BLaER1 (cell line): Measurements from ENCODE around the gene LINC01488.
A peak's percentile ranks its signal among the peaks of the same experiment; 100 is the strongest.

Source experiments
- H3K27ac ChIP-seq: shearing (Covaris generic); formaldehyde crosslinking; 2 replicates; pipeline ENCODE4 v1.8.1; 2022
- H3K27me3 ChIP-seq: shearing (Covaris generic); formaldehyde crosslinking; 2 replicates; pipeline ENCODE4 v1.8.1; 2022
- H3K36me3 ChIP-seq: shearing (Covaris generic); formaldehyde crosslinking; 2 replicates; pipeline ENCODE4 v1.8.1; 2022
- H3K4me1 ChIP-seq: shearing (Covaris generic); formaldehyde crosslinking; 2 replicates; pipeline ENCODE4 v1.8.1; 2022
- H3K4me2 ChIP-seq: shearing (Covaris generic); formaldehyde crosslinking; 2 replicates; pipeline ENCODE4 v1.8.1; 2022
- H3K4me3 ChIP-seq: shearing (Covaris generic); formaldehyde crosslinking; 2 replicates; pipeline ENCODE4 v1.8.1; 2022
- H3K9ac ChIP-seq: shearing (Covaris generic); formaldehyde crosslinking; 2 replicates; pipeline ENCODE4 v1.8.1; 2022
- H3K9me3 ChIP-seq: shearing (Covaris generic); formaldehyde crosslinking; 2 replicates; pipeline ENCODE4 v1.8.1; 2022
- H4K20me1 ChIP-seq: shearing (Covaris generic); formaldehyde crosslinking; 2 replicates; pipeline ENCODE4 v1.8.1; 2022
- Cebpa-rat ChIP-seq: shearing (Covaris generic); IDR thresholded peaks from 2 replicates; pipeline ENCODE4 v1.8.1; 2022

LINC01488 gene

GRCh38 chr11:69537855-69538640, 56.6 kb downstream of the LINC01488 start:
- Histone ChIP-seq H3K9ac (no peak overlapping the region), H3K36me3 (no peaks in the 10 kb centered on the region), H3K27me3 (no peaks in the 10 kb centered on the region), H4K20me1 (no peaks in the 10 kb centered on the region), H3K9me3 (no peaks in the 10 kb centered on the region), H3K4me2 (peak overlapping the region; percentile 93), H3K4me3 (no peak overlapping the region), H3K4me1 (peaks cover 61% of the 10 kb centered on the region), H3K27ac (peak overlapping the region; percentile 39)
- no peak for TF ChIP-seq Cebpa-rat

GRCh38 chr11:69538854-69539253, 57.4 kb downstream of the LINC01488 start:
- H3K27me3 ChIP-seq = no peaks in the 10 kb centered on the region
- TF ChIP-seq Cebpa-rat = no peak
- no peaks in the 10 kb centered on the region for H3K9me3 ChIP-seq
- H3K36me3 ChIP-seq = no peaks in the 10 kb centered on the region
- peak overlapping the region; percentile 78 for H3K27ac ChIP-seq
- peak overlapping the region; percentile 93 for H3K4me2 ChIP-seq
- peaks cover 53% of the 10 kb centered on the region for H3K4me1 ChIP-seq
- 0 out of 2 replicates have a peak overlapping the region, but pooled peaks have one; percentile 48 for H3K9ac ChIP-seq
- no peak overlapping the region; the same call in 1 of the 2 replicates for H3K4me3 ChIP-seq
- H4K20me1 ChIP-seq = no peaks in the 10 kb centered on the region

DNA sequence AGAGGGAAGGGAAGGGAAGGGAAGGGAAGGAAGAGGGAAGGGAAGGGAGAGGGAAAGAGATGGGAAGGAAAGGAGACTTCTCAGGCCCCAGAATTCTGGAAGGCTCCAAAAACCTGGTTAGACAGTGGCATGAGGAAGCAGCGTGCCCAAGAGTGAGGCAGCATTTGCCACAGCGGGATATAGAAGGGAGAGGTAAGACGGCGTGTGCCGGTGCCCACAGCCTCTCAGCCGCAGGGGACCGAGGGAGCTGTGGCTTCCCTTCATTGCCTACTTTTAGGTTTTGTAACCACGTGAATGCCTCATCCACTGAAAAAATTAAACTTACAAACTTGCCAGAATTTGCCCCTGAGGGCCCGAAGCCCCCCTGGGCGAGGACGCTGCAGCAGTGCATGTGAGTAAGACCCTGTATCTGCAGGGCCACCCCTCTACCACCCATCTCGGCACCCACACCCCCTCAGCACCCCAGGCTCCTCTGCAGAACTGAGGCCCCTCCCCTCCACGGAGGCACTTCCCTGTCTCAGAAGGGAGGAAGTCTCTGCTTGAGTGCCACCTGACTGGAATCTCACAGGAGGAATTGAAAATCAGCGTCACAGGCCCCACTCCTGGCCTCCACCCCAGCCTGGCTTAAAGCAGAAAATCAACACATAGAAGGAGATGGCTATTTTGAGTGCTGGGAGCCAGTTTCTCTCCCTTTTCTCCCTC, 58.1 kb downstream of the LINC01488 start:
- H3K9ac ChIP-seq = peak overlapping the region; percentile 48
- H3K4me2 ChIP-seq = peak overlapping the region; percentile 93

GRCh38 chr11:69540118-69541000, 58.9 kb downstream of the LINC01488 start:
- no peak for TF ChIP-seq Cebpa-rat
- Histone ChIP-seq H3K4me3 (0 out of 2 replicates have a peak overlapping the region, but pooled peaks have one; percentile 22), H3K4me2 (peak overlapping the region; percentile 93), H3K27ac (peak overlapping the region; percentile 78), H3K4me1 (peaks cover 48% of the 10 kb centered on the region), H3K9me3 (no peaks in the 10 kb centered on the region), H3K36me3 (no peaks in the 10 kb centered on the region), H3K9ac (peak overlapping the region; percentile 48), H3K27me3 (no peaks in the 10 kb centered on the region), H4K20me1 (no peaks in the 10 kb centered on the region)

More for the DNA sequence above, 58.1 kb downstream of the LINC01488 start:
- Histone ChIP-seq H3K36me3 (no peaks in the 10 kb centered on the region), H3K9me3 (no peaks in the 10 kb centered on the region), H3K4me3 (0 out of 2 replicates have a peak overlapping the region, but pooled peaks have one; percentile 22), H3K27me3 (no peaks in the 10 kb centered on the region), H4K20me1 (no peaks in the 10 kb centered on the region), H3K4me1 (peaks cover 48% of the 10 kb centered on the region), H3K27ac (peak overlapping the region; percentile 78)
- no peak for TF ChIP-seq Cebpa-rat

- no peaks in the 10 kb centered on the region for H3K9me3 ChIP-seq
- H3K4me1 ChIP-seq = peaks cover 48% of the 10 kb centered on the region
- H3K4me2 ChIP-seq = peak overlapping the region; percentile 93
- H3K4me3 ChIP-seq = no peak overlapping the region
- H3K27me3 ChIP-seq = no peaks in the 10 kb centered on the region
- no peak overlapping the region for H3K27ac ChIP-seq
- TF ChIP-seq Cebpa-rat = no peak
- no peaks in the 10 kb centered on the region for H4K20me1 ChIP-seq
- no peaks in the 10 kb centered on the region for H3K36me3 ChIP-seq
- no peak overlapping the region for H3K9ac ChIP-seq
Measured at GRCh38 chr11:69541001-69541285, 59.5 kb downstream of the LINC01488 start.

- peaks cover 48% of the 10 kb centered on the region for H3K4me1 ChIP-seq
- TF ChIP-seq Cebpa-rat = no peak
- H4K20me1 ChIP-seq = no peaks in the 10 kb centered on the region
- H3K4me3 ChIP-seq = no peak overlapping the region
- H3K4me2 ChIP-seq = peak overlapping the region; percentile 93; the same call in 1 of the 2 replicates
- H3K27ac ChIP-seq = no peak overlapping the region
- no peaks in the 10 kb centered on the region for H3K9me3 ChIP-seq
- H3K9ac ChIP-seq = no peak overlapping the region
- H3K36me3 ChIP-seq = no peaks in the 10 kb centered on the region
- H3K27me3 ChIP-seq = no peaks in the 10 kb centered on the region
Measured at GRCh38 chr11:69541501-69542313, 60.2 kb downstream of the LINC01488 start.

DNA sequence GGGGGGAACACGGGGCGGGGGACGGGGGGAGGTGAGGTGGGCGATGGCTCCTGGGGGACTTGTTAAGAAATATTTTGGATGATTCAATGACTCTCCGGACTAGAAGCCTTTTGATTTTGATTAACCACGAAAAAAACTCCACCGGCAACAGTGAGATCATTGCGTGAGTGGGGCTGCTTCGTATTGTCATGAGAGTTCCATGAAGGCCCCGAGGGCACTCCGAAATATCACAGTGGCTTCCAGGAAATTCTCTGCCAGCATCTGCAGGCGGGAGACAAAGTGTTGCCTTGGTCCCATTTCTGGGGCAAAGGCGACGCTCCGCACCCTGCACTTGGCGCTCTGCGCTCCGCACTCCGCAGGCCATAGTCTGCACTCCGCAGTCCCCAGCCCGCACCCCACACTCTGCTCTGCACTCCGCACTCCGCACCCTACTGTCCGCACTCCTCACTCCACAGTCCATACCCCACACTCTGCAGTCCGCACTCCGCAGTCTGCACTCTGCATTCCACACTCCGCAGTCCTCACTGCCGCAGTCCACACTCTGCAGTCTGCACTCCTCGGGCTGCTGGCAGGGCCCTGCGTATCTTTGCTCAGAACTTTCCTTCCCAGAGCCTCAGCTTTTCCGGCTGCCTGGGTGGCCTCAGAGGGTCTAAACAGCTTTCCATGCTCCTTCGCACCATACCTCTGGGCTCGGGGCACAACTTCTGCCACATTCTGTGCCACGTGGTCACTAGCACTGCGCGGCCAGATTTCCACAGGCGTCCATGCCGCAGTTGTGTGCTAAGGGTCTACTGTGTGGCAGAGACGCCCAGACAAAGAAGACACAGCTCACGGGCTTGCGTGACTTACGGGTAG, 61.1 kb downstream of the LINC01488 start:
- no peak for TF ChIP-seq Cebpa-rat
- Histone ChIP-seq H3K4me3 (no peak overlapping the region), H4K20me1 (no peaks in the 10 kb centered on the region), H3K27me3 (no peaks in the 10 kb centered on the region), H3K9me3 (no peaks in the 10 kb centered on the region), H3K27ac (no peak overlapping the region), H3K4me2 (no peak overlapping the region), H3K4me1 (peaks cover 48% of the 10 kb centered on the region), H3K36me3 (no peaks in the 10 kb centered on the region), H3K9ac (no peak overlapping the region)
